Stimulated activated CD8-positive, alpha-beta memory T cell treated with anti-CD3 and anti-CD28 coated beads, Interleukin-15, amount 100 ng/mL, for 24 hours (primary cell): ENCODE measurements around the gene AHCYL2.
"Not testable (repeated sequence)": the region's sequence is repeated elsewhere in the genome, so short reads cannot be mapped to it uniquely, and the experiment has no call there.

Experiments
- DNase-seq: peaks from one replicate; pipeline ENCODE4 v3.0.0-alpha.2; 2020; ENCODE audit warnings: low read depth

AHCYL2 gene

DNA sequence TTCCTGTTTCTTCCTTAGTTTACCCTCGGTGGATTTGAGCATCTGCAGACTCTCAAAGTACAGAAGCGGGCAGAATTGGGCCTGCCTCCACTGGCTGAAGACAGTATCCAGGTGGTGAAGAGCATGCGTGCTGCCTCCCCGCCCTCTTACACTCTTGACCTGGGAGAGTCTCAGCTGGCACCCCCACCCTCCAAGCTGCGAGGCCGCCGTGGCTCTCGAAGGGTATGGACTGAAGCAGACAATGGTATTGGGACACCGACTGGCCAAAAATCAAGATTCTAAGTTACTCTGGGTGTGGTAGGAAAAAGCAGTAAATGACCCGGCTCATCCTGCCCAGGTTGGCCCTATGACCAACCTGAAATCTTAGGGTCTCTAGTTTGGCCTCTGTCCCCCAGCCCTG, 231.6 kb downstream of the AHCYL2 start:
- DNase-seq = no peak

DNA sequence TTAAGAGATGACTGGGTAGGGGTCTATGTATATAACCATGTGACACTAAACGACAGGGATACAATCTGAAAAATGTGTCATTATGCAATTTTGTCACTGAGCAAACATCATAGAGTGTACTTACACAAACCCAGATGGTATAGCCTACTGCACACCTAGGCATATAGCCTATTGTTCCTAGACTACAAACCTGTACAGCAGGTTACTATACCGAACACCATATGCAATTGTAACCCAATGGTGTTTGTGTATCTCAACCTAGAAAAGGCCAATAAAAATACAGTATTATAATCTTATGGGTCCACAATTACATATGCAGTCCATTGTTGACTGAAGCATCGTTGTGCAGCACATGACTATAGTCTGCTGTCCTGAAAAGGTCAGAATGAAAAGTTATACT, 232.3 kb downstream of the AHCYL2 start:
- no peak for DNase-seq

DNA sequence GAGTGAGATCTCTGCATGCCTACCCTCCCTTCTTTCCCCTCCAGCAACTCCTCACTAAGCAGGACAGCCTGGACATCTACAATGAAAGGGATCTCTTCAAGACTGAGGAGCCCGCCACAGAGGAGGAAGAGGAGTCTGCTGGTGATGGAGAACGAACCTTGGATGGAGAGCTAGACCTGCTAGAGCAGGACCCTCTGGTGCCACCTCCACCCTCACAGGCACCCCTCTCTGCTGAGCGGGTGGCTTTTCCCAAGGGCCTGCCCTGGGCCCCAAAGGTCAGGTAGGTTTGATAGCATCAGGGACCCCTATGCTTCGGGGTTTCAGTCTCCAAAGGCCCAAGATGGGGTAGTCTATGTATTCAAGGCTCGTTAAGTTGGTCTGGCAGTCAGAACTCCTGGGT, 233.3 kb downstream of the AHCYL2 start:
- DNase-seq = no peak

DNA sequence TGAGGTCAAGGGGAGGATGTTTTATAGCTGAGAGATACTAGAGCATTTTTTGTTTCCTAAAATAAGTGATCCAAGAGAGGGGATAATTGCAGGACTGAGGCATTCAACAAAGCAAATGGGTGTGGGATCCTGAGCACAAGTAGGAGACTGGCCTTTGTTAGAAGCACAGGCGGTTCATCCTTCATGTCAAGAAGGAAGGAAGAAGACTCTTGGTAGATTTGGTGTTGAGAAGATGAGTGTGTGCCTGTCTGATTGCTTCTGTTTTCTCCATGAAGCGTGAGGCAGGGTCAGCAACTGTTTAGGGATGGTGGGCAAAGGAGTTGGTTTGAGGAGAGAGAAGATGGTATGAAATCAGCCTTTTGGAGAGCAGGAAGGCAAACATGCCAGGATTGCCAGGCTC, 237.0 kb downstream of the AHCYL2 start:
- DNase-seq = no peak

DNA sequence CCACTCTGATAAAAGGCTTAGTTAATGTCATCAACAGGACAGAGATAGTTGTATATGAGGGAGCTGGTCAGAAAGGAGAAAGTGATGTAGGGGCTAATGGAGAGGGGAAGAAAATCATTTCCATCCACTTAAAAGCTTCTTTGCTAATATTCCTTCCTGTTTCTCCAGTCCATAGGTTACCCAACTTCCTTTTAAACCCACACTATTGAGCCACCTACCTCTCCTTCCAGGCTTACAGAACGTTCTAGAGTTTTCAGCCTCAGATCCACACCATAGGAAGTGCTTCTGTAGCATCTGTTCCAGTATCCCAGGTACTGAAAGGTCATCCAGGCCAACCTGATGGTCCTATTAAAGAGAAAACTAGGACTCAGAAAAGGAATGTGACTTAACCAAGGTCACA, 237.6 kb downstream of the AHCYL2 start:
- no peak for DNase-seq

DNA sequence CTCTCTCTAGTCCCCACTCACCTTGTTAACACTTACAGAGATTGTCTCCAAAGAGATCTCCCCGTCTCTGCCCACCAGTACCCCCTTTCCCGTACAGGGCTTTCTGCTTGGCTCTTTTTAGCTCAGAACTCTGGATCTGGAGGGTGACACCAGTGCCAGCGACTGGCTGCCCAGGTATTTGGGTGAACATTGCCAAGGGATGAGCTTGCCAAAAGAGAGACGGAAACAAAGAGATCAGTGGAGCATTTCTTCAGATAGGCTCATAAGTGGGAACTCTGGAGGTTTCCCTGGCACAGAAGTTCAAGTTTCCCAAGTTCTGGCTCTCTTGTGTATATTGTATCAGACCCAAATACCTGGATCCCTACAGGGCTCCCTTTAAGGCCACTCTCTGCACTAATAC, 239.4 kb downstream of the AHCYL2 start:
- DNase-seq = no peak

DNA sequence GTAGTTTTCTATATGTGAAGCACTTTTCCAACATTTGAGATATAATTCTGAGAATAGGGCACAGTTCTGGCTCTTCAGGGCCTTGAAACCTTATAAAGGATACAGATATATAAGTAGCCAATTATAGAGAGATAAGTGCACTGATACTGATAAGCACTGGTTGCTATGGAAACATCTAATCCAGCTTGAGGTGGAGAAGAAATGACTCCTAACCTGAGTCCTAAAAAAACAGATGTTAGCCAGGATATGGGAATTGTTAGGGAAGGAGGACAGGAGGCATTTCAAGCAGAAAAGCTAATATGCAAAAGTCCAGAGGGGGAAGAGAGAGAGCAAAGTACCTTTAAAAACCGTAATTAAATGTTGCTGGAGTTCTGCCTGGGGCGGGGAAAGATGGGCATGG, 240.2 kb downstream of the AHCYL2 start:
- DNase-seq = no peak

DNA sequence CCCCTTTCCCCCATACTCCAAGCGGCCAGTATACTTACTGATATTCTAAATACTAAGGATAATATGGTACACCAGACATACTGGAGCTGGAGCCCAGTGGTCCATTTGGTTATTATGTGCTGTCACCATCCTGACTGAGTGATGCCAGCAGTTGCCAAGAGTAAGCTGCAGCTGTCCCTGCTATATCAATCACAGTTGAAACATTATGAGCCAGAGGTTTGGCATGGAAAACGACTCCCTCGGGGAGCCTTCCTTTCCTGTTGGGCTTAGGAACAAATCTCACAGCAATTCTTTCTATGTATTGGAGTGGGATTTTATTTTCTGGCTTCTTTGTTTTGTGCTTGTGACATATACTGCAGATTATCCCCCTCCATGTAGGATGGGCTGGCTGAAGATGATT, 242.0 kb downstream of the AHCYL2 start:
- DNase-seq = no peak

DNA sequence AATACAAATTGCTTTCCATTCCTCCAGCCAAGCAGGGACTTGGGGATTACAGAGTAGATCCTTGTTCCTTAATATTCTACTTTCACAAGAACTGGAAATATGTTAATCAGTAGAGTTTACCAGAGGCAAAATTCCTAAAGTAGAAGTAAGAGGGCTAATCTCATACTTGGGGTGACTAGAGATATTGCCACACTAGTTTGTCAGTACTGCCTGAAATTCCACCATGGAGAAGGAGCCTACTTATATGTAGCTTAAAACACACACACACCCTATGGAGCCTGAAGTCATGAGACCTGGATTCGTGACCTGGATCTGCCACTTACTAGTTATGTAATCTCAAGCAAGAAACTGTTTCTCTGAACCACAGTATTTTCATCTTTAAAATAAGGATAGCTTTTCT, 243.3 kb downstream of the AHCYL2 start:
- no peak for DNase-seq

DNA sequence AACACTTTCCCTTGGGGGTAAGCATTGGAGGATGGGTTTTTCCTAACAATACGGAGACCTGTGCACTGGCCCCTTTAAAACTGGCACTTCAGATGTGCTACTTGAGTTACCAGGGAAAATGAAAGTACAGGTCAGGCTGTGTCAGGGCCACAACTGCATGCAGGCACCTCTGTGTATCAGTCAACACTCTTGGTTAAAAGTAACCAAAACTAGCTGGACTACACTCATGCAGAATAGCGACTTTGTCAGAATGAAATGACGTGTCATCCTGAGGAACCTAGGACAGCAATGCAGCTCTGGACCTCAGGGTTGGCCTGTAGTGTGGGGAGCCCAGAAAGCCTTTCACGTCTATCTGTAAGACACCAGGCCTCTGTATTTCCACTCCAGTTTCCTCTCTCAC, 243.7 kb downstream of the AHCYL2 start:
- DNase-seq = no peak

DNA sequence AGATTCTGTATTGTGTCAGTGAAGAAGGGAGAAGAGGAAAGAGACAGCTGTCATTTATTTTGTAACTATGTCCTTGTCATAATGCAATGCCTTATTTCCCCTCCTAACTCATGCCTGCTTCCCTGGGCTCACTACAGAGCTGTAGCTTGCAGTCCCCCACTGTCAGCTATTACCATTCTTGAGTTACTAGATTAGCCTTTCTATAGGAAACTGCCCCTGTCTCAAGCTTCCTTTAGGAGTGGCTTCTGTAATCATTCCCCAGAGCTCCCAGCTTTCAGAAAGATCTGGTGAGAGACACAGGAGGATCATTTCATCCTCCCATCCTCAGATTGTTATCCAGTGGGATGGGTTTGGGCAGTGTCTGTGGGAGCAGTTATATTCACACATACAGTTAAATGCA, 245.1 kb downstream of the AHCYL2 start:
- no peak for DNase-seq

DNA sequence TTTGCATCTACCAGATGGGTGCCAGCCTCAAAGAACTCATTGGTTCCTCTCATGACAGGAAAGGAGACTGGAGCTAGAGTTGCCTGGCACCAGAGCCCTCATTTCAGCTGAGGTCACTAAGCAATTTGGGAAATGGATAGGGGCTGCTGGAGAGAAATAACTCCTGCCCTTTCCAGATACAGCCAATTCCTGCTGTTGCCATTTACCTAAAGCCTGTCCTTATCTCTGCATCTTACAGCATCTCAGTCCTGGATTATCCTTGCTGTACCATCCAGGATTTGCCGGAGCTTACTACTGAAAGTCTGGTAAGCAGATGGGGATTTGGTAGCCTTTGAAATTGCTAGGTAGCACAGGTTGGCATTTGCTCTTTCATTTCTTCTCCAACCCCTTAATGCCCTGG, 245.6 kb downstream of the AHCYL2 start:
- no peak for DNase-seq

DNA sequence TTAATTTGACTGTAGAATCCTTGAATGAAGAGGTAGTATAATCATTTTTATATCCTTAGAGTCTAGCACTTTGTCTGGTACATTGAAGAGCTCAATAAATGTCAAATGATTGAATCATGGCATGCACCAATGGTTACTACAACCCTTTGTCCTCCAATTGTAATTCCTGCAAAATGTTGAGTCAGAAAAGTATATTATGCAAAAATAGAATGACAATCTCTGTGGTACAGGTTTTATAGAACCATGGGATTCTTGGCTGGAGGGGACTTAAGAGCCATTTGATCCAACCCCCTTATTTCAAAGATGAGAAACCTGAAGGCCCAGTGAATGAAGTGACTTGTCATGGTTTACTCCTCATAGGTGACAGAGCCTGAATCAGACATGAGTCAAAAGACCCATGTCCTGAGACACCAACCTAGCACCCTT, 246.6 kb downstream of the AHCYL2 start:
- DNase-seq = no peak

DNA sequence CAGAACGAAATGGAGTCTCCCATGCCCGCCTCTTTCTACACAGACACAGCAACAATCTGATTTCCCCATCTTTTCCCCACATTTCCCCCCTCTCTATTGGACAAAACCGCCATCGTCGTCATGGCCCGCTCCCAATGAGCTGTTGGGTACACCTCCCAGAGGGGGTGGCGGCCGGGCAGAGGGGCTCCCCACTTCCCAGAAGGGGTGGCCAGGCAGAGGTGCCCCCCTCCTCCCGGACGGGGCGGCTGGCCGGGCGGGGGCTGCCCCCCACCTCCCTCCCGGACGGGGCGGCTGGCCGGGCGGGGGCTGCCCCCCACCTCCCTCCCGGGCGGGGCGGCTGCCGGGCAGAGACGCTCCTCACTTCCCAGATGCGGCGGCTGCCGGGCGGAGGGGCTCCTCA, 251.1 kb downstream of the AHCYL2 start:
- DNase-seq = not testable (repeated sequence)

DNA sequence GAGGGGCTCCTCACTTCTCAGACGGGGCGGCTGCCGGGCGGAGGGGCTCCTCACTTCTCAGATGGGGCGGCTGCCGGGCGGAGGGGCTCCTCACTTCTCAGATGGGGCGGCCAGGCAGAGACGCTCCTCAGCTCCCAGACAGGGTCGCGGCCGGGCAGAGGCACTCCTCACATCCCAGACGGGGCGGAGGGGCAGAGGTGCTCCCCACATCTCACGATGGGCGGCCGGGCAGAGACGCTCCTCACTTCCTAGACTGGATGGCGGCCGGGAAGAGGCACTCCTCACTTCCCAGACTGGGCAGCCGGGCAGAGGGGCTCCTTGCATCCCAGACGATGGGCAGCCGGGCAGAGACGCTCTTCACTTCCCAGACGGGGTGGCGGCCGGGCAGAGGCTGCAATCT, 251.6 kb downstream of the AHCYL2 start:
- not testable (repeated sequence) for DNase-seq
